GM19397 (cell line): ENCODE results near the gene LGALS9C.
"Not testable (repeated sequence)": the region's sequence is repeated elsewhere in the genome, so short reads cannot be mapped to it uniquely, and the experiment has no call there.

Source experiments
- ATAC-seq: cut with Tn5 transposase; IDR thresholded peaks from one replicate; pipeline ENCODE4 v1.9.1; 2021; ENCODE audit warnings: mild to moderate bottlenecking, moderate library complexity; ENCODE audit not compliant: unreplicated experiment

LGALS9C gene

DNA sequence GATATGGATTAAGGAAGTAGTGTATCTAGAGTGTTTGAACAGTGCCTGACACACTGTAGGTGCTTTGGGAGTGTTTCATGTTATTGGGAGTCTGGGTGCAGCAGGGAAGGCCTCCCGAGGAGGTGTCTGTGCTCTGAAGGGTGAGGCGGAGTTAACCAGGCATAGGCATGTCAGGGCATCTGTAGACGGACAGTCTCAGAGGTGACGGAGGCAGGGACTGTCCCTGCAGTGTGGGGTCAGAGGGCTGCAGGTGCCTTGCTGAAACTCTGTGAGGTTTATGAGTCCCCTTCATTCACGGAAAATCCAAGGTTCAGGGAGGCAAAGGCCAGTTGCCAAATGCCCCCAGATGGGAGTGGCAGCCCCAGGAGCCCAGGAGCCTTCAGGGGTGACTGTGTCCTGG is 778 bp downstream of the LGALS9C start:
- ATAC-seq = not testable (repeated sequence)

DNA sequence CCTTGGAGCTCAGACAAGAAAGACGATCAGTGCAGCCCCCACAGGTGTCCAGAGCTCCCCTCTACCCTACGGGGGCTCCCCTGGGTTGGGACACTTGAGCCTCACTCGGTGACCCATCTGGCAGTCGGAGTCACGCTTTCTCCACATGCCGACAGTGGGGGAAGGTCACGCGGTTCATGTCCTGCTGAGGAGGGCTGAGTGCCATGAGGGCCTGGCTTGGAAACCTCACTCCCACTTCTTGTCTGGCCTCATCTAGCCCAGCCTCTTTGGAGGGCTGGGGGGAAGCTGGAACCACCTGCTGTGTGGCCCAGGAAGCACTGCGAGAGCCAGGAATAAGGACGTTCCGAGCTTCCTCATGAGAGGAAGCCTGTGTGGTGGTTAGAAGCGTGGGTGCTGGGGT is 1.8 kb downstream of the LGALS9C start:
- not testable (repeated sequence) for ATAC-seq

DNA sequence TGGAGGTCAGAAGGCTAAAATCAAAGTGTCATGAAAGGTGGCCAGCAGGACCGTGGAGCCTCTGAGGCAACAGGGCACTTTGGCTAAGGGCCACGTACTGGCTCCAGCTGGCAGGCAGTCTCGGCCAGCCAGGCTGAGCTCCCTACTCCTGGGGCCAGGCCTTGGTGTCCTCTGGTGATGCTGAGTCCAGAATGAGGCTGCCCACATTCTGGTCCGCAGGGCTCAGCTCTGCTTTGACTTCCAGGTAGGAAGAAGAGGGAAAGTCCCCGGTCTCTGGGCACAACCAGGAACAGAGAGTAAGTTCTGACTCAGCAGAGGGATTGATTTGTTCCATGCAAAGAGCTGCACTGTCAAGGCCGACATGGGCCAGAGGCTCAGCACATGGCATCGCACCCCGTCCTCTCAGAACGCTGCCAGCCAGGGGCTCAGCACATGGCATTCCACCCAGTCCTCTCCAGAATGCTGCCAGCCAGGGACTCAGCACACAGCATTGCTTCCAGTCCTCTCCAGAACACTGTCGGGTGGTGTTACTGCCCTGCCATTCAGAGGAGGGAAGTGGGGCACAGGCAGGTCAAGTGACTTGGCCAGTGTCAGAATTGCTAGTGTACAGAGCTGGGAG is 2.5 kb downstream of the LGALS9C start:
- not testable (repeated sequence) for ATAC-seq

DNA sequence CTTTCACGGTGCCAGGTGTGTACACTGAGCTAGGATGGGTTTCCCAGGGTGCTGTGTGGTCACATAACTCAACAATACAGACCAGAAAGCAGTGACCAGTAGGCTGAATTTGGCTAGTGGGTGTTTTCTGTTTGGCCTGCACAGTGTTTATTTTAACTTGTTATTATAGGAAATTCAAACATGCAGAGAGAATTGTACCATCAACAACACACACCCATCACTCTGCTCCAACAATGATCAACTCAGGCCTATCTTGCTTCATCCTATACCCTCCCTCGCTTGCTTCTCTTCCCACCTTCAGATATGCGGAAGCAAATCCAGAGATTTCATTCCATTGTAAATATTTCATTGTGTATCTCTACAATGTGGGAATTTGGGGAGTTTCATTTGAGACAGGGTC is 5.2 kb downstream of the LGALS9C start:
- ATAC-seq = not testable (repeated sequence)

DNA sequence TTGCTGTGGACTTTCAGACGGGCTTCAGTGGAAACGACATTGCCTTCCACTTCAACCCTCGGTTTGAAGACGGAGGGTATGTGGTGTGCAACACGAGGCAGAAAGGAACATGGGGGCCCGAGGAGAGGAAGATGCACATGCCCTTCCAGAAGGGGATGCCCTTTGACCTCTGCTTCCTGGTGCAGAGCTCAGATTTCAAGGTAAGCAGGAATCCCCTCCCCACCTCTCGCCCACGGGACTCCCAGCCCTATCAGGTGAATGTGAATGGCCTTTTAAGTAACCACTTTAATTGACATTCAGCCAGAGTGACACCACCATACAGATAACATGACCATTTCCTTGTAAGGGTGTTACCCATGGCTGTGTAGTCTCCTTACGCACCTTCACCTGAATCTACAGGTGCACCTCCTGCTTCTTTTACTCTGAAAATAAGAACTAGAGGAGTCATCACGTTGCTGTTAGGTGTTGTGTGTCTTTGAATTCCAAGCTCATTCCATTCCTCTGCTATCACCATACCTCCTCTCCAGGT is 9.4 kb downstream of the LGALS9C start:
- not testable (repeated sequence) for ATAC-seq

DNA sequence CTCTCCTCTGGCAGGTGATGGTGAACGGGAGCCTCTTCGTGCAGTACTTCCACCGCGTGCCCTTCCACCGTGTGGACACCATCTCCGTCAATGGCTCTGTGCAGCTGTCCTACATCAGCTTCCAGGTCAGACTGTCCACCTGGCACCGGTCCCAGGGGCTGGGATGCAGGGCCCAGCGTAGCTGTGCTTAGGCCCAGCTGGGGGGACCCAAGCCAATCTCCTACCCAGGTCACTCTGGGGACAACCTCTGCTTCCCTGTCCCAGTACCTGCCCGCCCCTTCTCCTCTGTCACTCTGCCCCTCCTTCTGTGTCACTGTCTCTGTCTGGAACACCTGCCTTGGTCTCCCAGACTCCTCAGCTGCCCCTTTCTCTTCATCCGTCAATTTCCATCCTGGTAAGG is 11.0 kb downstream of the LGALS9C start:
- not testable (repeated sequence) for ATAC-seq

DNA sequence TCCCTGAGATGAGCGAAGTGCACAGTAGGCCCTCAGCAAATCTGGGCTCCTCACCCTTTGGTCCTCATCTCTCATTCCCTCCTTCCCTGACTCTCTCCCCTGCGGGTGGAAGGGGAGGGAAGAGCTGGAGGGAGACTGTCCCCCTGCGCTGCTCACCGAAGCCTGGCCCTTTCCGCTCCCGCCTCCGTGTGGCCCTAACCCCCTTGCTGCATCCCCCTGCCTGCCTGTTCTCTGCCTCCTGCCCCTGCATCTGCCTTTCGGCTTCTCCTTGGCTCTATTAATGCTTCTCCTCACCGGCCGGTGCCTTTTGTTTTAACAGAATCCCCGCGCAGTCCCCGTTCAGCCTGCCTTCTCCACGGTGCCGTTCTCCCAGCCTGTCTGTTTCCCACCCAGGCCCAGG is 12.0 kb downstream of the LGALS9C start:
- ATAC-seq = not testable (repeated sequence)

DNA sequence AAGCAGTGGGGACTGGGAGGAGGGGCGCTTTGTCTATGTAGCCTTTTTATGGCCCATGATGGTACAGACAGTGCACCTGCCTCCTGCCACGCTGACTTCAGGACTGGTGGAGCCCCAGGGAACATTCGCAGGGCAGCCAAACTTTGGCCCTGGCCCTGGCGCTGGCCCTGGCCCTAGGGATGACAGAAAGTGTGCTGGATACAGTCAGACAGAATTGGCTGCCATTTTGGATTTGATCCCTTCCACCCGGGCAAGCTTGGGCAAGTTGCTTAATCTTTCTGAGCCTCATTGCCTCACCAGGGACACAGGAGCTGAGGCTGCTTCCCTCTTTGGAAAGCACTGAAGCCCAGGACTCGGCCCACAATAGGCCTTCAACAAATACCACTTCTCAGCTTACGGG is 13.4 kb downstream of the LGALS9C start:
- ATAC-seq = not testable (repeated sequence)

DNA sequence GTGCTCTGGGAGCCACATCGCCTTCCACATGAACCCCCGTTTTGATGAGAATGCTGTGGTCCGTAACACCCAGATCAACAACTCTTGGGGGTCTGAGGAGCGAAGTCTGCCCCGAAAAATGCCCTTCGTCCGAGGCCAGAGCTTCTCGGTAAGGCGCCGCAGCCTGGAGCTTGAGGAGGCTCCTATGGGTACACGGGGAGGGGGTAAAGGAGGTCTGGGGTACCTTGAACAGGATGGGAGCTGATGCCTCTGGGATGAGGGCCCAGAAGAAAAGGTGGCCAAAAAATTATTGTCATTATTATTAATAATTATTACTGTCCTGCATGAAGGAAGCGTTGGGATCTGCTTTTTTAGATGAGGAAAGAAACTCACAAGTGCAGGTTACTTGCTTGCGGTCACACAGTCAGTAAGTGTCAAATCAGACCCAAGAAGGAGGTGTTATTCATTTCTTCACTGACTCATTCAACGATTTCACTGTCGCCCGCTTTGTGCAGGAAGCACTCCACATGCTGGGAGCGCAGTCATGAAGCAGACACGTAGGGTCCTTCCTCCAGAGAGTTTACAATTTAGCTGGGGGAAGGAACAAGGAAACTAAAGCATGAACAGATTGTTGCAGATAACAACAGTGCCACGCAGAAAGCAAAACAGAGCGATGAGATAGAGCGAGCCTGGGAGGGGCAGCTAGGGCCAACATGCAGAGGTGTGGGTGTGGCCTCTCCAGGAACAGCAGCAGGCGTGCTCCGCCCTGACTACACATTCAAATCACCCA is 16.3 kb downstream of the LGALS9C start:
- ATAC-seq = not testable (repeated sequence)

DNA sequence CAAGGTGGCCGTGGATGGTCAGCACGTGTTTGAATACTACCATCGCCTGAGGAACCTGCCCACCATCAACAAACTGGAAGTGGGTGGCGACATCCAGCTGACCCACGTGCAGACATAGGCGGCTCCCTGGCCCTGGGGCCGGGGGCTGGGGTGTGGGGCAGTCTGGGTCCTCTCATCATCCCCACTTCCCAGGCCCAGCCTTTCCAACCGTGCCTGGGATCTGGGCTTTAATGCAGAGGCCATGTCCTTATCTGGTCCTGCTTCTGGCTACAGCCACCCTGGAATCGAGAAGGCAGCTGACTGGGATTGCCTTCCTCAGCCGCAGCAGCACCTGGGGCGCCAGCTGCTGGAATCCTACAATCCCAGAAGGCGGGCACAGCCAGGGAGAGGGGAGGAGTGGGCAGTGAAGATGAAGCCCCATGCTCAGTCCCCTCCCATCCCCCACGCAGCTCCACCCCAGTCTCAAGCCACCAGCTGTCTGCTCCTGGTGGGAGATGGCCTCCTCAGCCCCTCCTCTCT is 17.7 kb downstream of the LGALS9C start:
- not testable (repeated sequence) for ATAC-seq

DNA sequence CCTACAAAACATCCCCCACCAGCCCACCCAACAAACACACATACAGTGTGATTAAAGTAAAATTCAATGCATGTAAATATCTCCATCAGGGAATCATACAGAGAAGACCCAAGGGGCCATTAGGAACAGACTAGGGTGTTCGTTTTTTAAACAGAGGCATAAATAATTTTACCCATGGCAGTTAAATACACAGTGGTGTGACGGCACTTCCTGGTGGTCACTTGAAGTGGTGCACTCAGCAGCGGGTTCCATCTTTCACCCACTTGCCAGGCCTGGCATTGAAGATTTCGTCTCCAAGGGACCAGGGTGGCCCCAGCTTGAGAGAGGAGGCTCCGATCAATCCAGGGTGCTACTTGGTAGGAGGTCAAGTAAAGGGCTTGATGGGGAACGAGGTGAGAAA is 20.5 kb downstream of the LGALS9C start:
- ATAC-seq = not testable (repeated sequence)

DNA sequence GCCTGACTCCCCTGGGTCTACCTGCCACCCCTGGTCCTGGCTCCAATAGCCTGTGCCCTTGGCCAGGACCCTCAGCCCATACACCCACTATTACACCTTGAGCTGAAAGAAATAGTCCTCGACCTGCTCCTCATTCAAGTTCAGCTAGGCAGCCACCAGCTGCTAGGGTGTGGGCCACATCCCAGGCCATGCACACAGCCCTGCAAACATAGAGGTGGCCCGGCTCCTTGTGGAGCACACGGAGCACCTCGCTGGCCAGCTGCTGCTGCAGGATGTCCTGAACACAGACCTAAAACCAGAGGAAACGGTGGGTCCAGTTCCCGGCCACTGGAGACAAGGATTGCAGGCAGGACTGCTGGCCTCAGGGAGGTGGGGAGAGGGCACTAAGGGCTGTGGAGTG is 22.5 kb downstream of the LGALS9C start:
- not testable (repeated sequence) for ATAC-seq

DNA sequence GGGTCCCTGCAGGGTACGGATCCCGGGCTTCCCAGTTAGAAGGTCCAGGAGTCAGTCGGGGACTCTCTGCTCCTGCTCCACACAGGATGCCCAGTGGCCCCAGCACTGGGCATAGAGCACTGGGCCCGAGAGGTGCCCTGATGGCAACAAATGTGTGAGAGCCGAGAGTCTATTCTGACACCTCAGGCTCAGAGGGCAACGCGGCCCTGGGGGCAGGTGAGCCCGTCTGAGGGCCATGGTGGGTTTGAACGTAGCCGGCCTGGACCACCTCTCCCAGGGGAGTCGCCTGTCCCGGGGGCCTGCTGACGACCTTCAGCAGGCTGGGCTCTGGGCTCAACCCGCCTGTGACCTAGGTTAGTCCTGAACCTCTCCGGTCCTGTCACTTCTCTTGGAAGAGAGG is 23.2 kb downstream of the LGALS9C start:
- not testable (repeated sequence) for ATAC-seq

DNA sequence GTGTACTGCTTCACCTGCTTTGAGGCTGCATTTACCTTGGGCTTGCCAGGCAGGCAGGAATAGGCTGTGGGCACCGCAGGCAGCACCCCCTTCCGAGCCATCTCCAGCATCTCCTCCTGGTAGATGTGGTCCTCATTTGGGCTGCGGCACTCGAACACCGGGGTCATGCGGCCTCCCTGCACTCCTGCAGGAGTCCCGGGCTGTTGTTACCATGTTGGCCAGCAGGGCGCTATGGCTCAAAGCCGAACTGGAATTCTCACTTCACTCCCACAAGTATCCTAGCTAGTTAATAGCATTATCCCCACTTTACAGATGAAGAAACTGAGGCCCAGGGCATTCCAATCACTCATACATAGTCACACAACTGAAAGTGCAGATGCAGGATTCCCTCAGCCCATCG is 23.7 kb downstream of the LGALS9C start:
- not testable (repeated sequence) for ATAC-seq

DNA sequence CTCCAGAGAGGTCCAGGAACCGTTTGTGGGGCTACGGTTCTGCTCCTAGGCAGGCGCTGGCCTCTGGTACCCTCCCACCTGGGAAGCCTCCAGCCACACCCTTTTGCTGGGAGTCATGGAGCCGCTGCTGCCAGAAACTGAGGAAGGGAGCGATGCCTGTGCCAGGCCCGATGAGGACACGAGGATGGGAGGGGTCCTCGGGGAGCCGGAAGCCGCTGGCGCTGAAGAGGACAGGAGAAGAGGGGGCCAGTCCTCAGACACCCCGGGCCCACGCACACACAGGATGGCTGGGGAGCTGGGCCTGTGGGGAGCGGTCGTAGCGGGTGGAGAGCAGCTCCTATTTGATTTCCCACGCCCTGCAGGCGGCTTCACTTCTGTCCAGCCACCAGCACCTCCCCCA is 24.2 kb downstream of the LGALS9C start:
- ATAC-seq = not testable (repeated sequence)

DNA sequence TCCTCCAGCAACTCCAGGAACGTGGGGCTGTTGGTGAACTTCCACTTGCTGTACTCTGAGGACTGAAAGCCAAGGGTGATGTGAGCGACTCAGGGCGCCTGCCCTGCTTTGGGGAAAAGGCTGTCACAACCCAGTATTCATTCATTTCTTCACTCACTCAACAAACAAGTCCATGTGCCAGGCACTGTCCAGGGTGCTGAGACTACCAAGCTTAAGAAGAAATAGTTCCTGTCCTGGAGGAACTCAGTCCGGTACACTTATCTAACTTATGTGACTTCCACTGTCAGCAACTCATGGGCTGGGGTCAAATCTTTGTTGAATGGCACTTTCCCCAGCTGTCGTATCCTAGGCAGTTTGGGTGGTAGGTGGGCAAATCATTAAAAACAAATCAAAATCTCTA is 26.6 kb downstream of the LGALS9C start:
- not testable (repeated sequence) for ATAC-seq

DNA sequence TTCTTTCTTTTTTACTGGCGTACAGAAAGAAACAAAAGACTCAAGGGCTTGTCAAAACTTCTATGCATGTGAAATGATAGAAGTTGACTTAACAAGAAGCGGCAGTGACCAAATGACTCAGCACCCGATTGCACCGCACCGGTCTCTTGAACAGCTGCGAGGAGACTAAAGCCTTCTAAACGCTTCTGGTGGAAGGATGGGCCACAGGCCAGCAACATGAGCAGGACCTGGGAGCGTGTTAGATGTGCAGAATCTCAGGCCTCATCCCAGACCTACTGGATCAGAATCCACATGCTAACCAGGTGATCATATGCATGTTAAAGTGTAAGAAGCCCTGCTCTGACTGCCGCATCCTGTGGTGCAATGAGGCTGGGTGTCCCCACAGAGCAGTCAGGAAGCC is 31.1 kb downstream of the LGALS9C start:
- not testable (repeated sequence) for ATAC-seq

DNA sequence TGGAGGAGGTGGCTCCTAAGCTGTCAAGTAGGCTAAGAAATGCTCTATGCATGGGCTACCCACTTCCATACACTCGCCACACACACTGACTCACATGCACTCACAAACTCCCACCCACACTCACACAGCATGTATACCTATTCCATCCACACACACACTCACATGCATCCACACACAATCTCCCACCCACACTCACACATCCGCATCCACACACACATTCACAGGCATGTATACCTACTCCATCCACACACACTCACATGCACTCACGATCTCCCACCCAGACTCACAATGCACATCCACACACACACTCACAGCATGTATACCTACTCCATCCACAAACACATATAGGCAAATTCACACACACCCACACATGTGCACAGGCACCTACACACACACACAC is 32.1 kb downstream of the LGALS9C start:
- ATAC-seq = not testable (repeated sequence)

DNA sequence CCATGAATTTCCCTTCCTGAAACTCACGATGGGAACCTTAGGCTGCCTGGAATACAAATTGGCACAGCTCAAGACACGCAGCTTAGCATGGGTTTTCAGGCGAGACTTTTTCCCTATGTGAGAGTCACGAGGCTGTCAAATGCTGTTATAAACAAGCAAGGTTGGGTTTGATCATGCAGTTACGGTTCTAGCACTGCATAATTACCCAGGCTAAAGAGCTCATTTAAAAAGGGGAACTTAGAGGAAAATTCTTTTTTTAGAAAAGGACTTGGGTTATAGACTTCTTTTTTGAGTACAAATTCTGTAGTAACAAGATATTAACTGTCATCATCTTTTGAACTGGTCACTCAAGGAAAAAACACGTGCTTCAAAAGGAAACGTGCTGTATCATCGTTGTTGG is 44.5 kb downstream of the LGALS9C start:
- not testable (repeated sequence) for ATAC-seq

DNA sequence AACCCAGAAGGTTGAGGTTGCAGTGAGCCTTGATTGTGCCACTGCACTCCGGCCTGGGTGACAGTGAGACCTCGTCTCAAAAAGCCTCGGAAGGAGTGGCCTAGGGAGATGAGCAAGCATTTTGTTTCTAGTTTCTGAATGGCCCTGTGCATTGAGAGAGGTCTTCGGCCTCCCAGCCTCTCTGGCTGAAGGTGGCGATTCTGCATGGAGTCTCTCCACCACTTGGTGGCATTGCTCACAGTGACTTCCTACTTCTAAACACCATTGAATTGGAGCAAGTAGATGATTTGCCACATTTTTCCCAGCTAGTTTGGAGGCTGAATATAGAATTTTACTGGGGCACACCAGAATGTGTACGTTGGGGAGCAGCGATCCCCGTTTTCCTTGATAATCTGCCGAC is 48.4 kb downstream of the LGALS9C start:
- not testable (repeated sequence) for ATAC-seq

DNA sequence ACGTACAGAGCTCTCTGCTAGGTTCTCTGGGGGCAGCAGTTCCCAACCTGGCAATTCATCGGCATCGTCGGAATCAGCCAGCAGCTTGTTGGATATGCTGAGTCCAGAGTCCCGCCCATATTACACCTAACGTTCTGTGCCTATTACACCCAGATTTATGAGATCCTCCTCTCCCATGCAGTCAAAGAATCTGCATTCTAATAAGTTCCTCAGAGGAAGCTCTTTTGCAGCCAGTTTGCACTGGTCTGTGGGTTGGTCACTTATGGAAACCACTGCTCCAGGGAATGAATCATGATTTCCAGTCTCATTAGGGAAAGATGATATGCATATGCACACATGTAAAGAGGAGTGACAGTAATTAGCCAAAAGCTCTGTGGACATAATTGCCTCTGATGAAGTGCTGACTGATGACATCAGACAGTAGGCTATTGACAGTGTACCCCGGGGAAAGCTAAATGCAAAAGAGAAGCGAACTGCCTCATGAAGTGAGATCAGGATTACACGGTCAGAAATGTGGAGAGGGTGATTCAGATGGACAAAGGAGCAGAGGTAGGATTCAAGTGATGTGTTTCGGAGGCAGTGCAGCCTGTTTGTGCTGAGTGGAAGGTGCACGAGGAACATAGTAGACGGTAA is 49.7 kb downstream of the LGALS9C start:
- ATAC-seq = not testable (repeated sequence)
